NCI-H1105 (cell line): ENCODE data around the gene CRTC3.

Source experiments
- DNase-seq: peaks from one replicate; lab custom pipeline; 2025; lab: John Stamatoyannopoulos, UW

Gene CRTC3

GRCh38 chr15:90594301-90594738 is 64.6 kb downstream of the CRTC3 start:
- no peak for DNase-seq

GRCh38 chr15:90595763-90596155 is 66.0 kb downstream of the CRTC3 start:
- DNase-seq, result no peak

- no peak for DNase-seq
Observed at GRCh38 chr15:90596943-90597342, 67.2 kb downstream of the CRTC3 start.

- DNase-seq, result no peak
Observed at GRCh38 chr15:90597577-90597976, 67.9 kb downstream of the CRTC3 start.

- DNase-seq, result no peak
Observed at GRCh38 chr15:90598031-90598577, 68.4 kb downstream of the CRTC3 start.

GRCh38 chr15:90598679-90599078 is 69.0 kb downstream of the CRTC3 start:
- no peak for DNase-seq

GRCh38 chr15:90599116-90599515 is 69.4 kb downstream of the CRTC3 start:
- no peak for DNase-seq

GRCh38 chr15:90599644-90600043 is 69.9 kb downstream of the CRTC3 start:
- DNase-seq, result no peak

GRCh38 chr15:90600954-90601353 is 71.2 kb downstream of the CRTC3 start:
- no peak for DNase-seq

GRCh38 chr15:90603893-90604292 is 74.2 kb downstream of the CRTC3 start:
- DNase-seq, result no peak

GRCh38 chr15:90606641-90607040 is 76.9 kb downstream of the CRTC3 start:
- DNase-seq, result no peak

GRCh38 chr15:90607361-90607760 is 77.6 kb downstream of the CRTC3 start:
- no peak for DNase-seq

GRCh38 chr15:90609242-90610180 is 79.8 kb downstream of the CRTC3 start:
- no peak for DNase-seq

GRCh38 chr15:90610190-90610589 is 80.5 kb downstream of the CRTC3 start:
- no peak for DNase-seq

- DNase-seq, result no peak
Observed at GRCh38 chr15:90611157-90611556, 81.4 kb downstream of the CRTC3 start.

- DNase-seq, result no peak
Observed at GRCh38 chr15:90617171-90617570, 87.4 kb downstream of the CRTC3 start.

GRCh38 chr15:90617668-90618097 is 88.0 kb downstream of the CRTC3 start:
- no peak for DNase-seq

GRCh38 chr15:90618330-90619125 is 88.8 kb downstream of the CRTC3 start:
- peak; percentile 8 for DNase-seq

GRCh38 chr15:90619468-90619867 is 89.7 kb downstream of the CRTC3 start:
- no peak for DNase-seq

- no peak for DNase-seq
Observed at GRCh38 chr15:90619939-90620338, 90.2 kb downstream of the CRTC3 start.

- DNase-seq, result no peak
Observed at GRCh38 chr15:90620379-90621067, 90.8 kb downstream of the CRTC3 start.

GRCh38 chr15:90623854-90624253 is 94.1 kb downstream of the CRTC3 start:
- no peak for DNase-seq
